GM12873 (cell line): ENCODE measurements around the gene DAPK2.

ENCODE experiments used
- CTCF ChIP-seq: IDR thresholded peaks from 2 replicates; pipeline ENCODE4 v1.5.1; 2012; ENCODE audit warnings: low read depth, mild to moderate bottlenecking, moderate library complexity, low read length, control low read depth; ENCODE audit not compliant: insufficient read depth; ENCODE audit errors: missing control alignments

The DAPK2 gene

DNA sequence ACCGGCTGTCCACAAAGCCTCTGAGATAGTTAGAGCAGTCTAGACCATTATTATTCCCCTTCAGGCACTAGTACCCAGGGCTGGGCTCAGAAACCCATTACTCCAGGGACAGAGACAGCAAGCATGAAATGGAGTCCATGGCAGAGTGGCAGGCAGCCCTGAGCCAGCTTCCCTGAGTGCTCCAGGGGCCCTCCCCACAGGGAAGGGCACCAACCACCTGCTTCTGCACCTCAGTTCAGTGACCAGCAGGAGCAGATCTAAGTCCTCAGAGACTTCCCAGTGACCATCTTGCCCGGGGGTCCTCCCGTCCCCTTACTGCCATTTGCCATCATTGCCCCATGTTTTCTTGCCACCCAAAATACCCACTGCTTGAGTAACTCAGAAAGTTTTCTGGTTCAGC lies 62.0 kb downstream of the DAPK2 start:
- TF ChIP-seq CTCF, result no peak

GRCh38 chr15:63983061-63983711 lies 63.1 kb downstream of the DAPK2 start:
- TF ChIP-seq CTCF, result peak; percentile 45

DNA sequence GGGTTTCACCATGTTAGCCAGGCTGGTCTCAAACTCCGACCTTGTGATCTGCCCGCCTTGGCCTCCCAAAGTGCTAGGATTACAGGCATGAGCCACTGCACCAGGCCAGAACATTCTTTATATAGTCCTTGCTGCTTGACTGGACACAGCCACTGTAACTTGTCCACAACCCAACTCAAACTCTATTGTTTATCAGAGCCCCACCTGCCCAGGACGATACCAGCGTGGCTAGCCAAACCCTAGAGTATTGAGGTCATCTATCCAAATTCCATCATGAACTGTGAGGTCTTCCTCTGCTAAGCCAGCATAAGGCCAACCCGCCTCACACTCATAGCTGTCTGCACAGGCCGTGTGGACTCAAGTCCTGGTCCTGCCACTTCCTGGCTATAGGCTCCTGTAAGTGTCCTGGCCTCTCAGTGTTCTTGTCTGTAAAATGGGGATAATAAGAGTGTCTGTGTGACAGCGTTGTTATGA lies 63.9 kb downstream of the DAPK2 start:
- no peak for TF ChIP-seq CTCF

DNA sequence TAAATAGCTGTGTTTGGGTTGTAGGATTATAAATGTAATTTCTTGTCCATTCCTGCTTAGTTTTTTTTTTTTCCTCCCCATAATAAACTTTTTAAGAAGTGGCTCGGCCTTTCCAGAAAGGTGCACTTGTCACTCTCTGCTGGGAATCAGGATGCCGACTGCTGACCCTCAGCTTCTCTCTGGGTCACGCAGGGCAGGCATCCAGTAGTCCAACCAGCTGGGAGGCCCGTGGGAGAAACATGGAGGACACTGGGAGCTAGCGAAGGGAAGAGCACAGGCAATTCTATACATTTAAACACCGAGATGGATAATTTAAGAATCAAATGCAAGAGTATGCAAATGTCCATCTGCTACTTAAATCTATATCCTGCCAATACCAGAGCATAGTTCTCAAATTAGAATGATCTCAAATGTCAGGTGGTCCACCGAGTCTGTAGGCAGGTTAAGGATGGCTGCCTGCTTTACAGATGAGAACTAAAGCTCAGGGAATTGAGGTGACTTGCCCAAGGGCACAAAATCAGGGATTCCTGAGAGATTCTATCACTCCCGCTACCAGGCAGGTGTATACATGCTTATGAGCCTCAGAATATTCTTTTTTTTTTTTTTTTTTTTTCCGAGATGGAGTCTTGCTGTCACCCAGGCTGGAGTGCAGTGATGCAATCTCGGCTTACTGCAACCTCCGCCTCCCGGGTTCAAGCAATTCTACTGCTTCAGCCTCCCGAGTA lies 64.5 kb downstream of the DAPK2 start:
- TF ChIP-seq CTCF, result no peak

- no peak for TF ChIP-seq CTCF
Observed at GRCh38 chr15:63979262-63979793, 67.0 kb downstream of the DAPK2 start.

- TF ChIP-seq CTCF, result no peak
Observed at GRCh38 chr15:63978511-63979261, 67.6 kb downstream of the DAPK2 start.

GRCh38 chr15:63977119-63977518 lies 69.2 kb downstream of the DAPK2 start:
- TF ChIP-seq CTCF, result no peak
